ENCODE measurements around the gene RACK1. TPM values are rescaled to one million over a fixed set of nuclear protein-coding genes. Genes with fewer than 3 reads are reported as not detected.

The RACK1 gene
- total and polyA plus RNA-seq, 2 of the 4 experiments (the other 2 are of a cell fraction): 4,263 to 9,350 TPM

DNA sequence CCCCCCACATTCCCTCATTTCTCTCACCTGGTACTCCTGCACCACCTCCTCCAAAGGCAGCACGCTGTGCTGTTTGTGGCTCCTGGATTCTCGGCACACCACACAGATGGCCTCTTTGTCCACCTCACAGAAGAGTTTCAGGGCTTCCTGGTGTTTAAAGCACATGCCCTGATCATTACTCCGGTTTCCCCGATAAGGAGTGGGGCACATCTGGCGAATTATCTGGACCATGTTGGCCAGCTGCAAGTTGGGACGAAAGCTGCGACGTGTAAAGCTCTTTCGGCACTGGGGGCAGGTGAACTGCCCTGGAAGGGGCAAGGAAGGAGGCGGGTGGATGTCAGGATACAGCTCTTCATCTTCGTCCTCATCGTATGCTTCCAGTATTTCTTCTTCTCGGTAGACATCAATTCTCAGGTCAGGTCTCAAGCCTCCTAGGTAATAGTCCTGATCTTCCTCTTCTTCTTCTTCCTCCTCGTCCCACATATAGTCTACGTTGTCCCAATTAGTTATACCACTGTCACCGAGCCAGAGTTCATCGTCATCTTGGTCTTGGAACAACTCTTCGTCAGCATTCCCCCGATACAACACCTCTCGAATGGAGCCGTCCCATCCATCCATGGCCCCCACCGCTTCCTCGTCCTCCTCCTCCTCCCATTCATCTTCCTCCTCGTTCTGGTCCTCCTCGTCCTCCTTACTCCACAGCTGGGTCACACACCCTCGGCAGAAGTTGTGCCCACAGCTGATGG is 16.4 kb upstream of the RACK1 start (continued):
- TF ChIP-seq RFX5 (IDR thresholded peaks at IDR 0.05; ENCODE audit: low read depth, low read length): no peak

DNA sequence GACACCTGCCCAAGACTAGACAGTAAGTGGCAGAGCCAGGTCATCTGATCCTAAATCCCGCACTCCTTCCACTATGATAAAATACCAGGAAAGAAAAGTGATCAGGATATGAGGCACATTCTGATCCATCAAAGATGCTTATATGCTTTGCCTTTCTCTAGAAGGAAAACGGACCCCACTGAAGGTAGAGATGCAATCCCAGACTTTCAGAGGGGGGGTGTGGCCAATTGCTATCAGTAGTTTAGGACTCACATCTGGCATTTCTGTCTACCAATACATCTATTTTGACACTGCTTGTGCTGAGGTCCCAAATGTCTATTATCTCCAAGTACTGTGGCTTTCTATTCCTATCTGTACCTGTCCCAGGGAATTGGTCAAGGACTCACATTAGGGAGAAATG is 15.6 kb upstream of the RACK1 start:
- no peak overlapping the region for H4K5ac ChIP-seq (ENCODE audit: low read depth, low read length)
- no CpG with 5 or more reads among the region's 2 CpGs for WGBS, 2 experiments (ENCODE audit: extremely low coverage in 2 of 2, insufficient read length in 1 of 2)
- peaks cover 2% of the 10 kb centered on the region; the same call in 1 of the 2 replicates for H3K4me1 ChIP-seq (ENCODE audit: control insufficient read depth, insufficient read depth, low read length)
- H3K4me3 ChIP-seq (ENCODE audit: insufficient read depth, low read depth, low read length): peak overlapping the region; percentile 95
- ChIA-PET CTCF (no interaction called here), POLR2A (ENCODE audit: unreplicated experiment) (no interaction called here)
- H3K9me1 ChIP-seq (ENCODE audit: insufficient read depth, low read length): peaks cover 7% of the 10 kb centered on the region
- BruUV-seq (replicated peaks): no TSS peak
- intact Hi-C loops (cut with micrococcal nuclease): no loop called here
- peaks cover 12% of the 10 kb centered on the region; the same call in 1 of the 2 replicates for H3K36me3 ChIP-seq (ENCODE audit: control insufficient read depth, insufficient read depth, low read length)
- no peaks in the 10 kb centered on the region for H3K27me3 ChIP-seq (ENCODE audit: control insufficient read depth, insufficient read depth, low read length)
- H4K20me1 ChIP-seq (ENCODE audit: insufficient read depth, low read length): peaks cover 43% of the 10 kb centered on the region
- dilution Hi-C loops (cut with HindIII; ENCODE audit: low sequenced_read_pairs, unreplicated experiment): no loop called here
- H2BK5ac ChIP-seq (ENCODE audit: low read depth, low read length, poor library complexity, severe bottlenecking): no peak overlapping the region
- in situ Hi-C loops (cut with MboI; ENCODE audit: low sequenced_read_pairs): loop anchor here (5.0 to 10.0 kb wide), 2 partner anchors 72 to 454 kb away; partner anchors contain the start of gene MGAT1
- H2AK9ac ChIP-seq (replicated peaks; ENCODE audit: low read depth, low read length, poor library complexity): peak overlapping the region; percentile 55
- peak overlapping the region; percentile 98 for H3K4me2 ChIP-seq (ENCODE audit: low read depth, low read length)
- H3K79me1 ChIP-seq (ENCODE audit: low read depth in 1 of 2, low read length in 2 of 2): peaks cover 12 to 63% of the 10 kb centered on the region in 2 experiments; a peak in 3 of 4 replicates
- DNase-seq (no peak), ATAC-seq (ENCODE audit: low read depth) (no peak)
- H4K91ac ChIP-seq (ENCODE audit: insufficient read depth, low read depth, low read length): no peak overlapping the region
- H2BK120ac ChIP-seq (ENCODE audit: low read depth, low read length): no peak overlapping the region
- no peak overlapping the region for H2BK15ac ChIP-seq (ENCODE audit: low read depth, low read length)
- H3K4ac ChIP-seq (ENCODE audit: low read depth, low read length): no peak overlapping the region
- no peak overlapping the region for H2AFZ ChIP-seq (replicated peaks; ENCODE audit: low read length, poor library complexity)
- no peak overlapping the region for H3K18ac ChIP-seq (ENCODE audit: low read depth, low read length)
- no peak overlapping the region for H3K23ac ChIP-seq (ENCODE audit: low read depth, low read length)
- H2BK20ac ChIP-seq (ENCODE audit: low read depth, low read length): no peak overlapping the region
- H3K56ac ChIP-seq (ENCODE audit: extremely low read depth, insufficient read depth, low read length): no peak overlapping the region
- no peak overlapping the region for H2AK5ac ChIP-seq (ENCODE audit: low read depth, low read length)
- no peak overlapping the region for H3K27ac ChIP-seq (ENCODE audit: insufficient read depth, low read length)
- no peak overlapping the region for H4K8ac ChIP-seq (ENCODE audit: low read depth in 2 of 2, low read length in 2 of 2)
- no peaks in the 10 kb centered on the region for H3K9me3 ChIP-seq (ENCODE audit: control insufficient read depth, insufficient read depth, low read length)
- H3K9ac ChIP-seq (ENCODE audit: low read depth, low read length): peak overlapping the region; percentile 95
- no peak overlapping the region for H3K14ac ChIP-seq (replicated peaks; ENCODE audit: low read depth, low read length)
- no peak for TF ChIP-seq CHD1 (IDR thresholded peaks at IDR 0.05; ENCODE audit: low read depth, low read length)
- TF ChIP-seq CEBPB (IDR thresholded peaks at IDR 0.05; ENCODE audit: low read depth, low read length): no peak
- TF ChIP-seq MAFK (IDR thresholded peaks at IDR 0.05; ENCODE audit: low read depth, low read length): no peak
- TF ChIP-seq SMC3 (IDR thresholded peaks at IDR 0.05; ENCODE audit: low read depth, low read length): no peak
- TF ChIP-seq FOS (IDR thresholded peaks at IDR 0.05; ENCODE audit: low read depth, low read length): no peak
- TF ChIP-seq RAD21 (IDR thresholded peaks at IDR 0.05; ENCODE audit: low read length): no peak
- TF ChIP-seq, protein P1, sequence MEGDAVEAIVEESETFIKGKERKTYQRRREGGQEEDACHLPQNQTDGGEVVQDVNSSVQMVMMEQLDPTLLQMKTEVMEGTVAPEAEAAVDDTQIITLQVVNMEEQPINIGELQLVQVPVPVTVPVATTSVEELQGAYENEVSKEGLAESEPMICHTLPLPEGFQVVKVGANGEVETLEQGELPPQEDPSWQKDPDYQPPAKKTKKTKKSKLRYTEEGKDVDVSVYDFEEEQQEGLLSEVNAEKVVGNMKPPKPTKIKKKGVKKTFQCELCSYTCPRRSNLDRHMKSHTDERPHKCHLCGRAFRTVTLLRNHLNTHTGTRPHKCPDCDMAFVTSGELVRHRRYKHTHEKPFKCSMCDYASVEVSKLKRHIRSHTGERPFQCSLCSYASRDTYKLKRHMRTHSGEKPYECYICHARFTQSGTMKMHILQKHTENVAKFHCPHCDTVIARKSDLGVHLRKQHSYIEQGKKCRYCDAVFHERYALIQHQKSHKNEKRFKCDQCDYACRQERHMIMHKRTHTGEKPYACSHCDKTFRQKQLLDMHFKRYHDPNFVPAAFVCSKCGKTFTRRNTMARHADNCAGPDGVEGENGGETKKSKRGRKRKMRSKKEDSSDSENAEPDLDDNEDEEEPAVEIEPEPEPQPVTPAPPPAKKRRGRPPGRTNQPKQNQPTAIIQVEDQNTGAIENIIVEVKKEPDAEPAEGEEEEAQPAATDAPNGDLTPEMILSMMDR (conservative IDR thresholded peaks at IDR 0.05; ENCODE audit: low read depth, low read length): no peak
- TF ChIP-seq BHLHE40 (IDR thresholded peaks at IDR 0.05; ENCODE audit: low read depth, low read length): no peak
- TF ChIP-seq NFE2L2 (IDR thresholded peaks at IDR 0.05; ENCODE audit: low read depth, low read length): no peak
- no peak for TF ChIP-seq POLR2A (IDR thresholded peaks at IDR 0.05; ENCODE audit: low read depth, low read length)
- TF ChIP-seq RCOR1 (IDR thresholded peaks at IDR 0.05; ENCODE audit: insufficient replicate concordance, low read length): no peak
- no peak for TF ChIP-seq MXI1 (IDR thresholded peaks at IDR 0.05; ENCODE audit: borderline replicate concordance, low read depth, low read length)
- no peak for TF ChIP-seq RFX5 (IDR thresholded peaks at IDR 0.05; ENCODE audit: low read depth, low read length)
- TF ChIP-seq, protein P2, sequence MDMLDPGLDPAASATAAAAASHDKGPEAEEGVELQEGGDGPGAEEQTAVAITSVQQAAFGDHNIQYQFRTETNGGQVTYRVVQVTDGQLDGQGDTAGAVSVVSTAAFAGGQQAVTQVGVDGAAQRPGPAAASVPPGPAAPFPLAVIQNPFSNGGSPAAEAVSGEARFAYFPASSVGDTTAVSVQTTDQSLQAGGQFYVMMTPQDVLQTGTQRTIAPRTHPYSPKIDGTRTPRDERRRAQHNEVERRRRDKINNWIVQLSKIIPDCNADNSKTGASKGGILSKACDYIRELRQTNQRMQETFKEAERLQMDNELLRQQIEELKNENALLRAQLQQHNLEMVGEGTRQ (IDR thresholded peaks at IDR 0.05; ENCODE audit: low read depth, low read length): no peak
- TF ChIP-seq MAZ (IDR thresholded peaks at IDR 0.05; ENCODE audit: borderline replicate concordance, low read depth, low read length): no peak
